Tibial nerve (tissue), 4 donors: Measurements from ENCODE around the gene OR4D1.

ENCODE experiments used
- EP300 ChIP-seq, 2 donors: sonication (generic); formaldehyde crosslinking; IDR thresholded peaks; one replicate each; pipeline ENCODE4 v1.6.1; 2017; ENCODE audit warnings: antibody characterized with exemption in 2 of 2, mild to moderate bottlenecking in 1 of 2
- POLR2A ChIP-seq, 2 donors: fragments of 450-650 bp; IDR thresholded peaks; one replicate each; pipeline ENCODE4 v1.6.1; 2017; ENCODE audit warnings: antibody characterized with exemption in 2 of 2, mild to moderate bottlenecking in 2 of 2, moderate library complexity in 2 of 2
- TF ChIP-seq, protein P1 (sequence below), 5 experiments: fragments of 200-600 bp in 3 of 5; fragments of 450-650 bp in 2 of 5; sonication (generic) in 3 of 5; IDR thresholded peaks; one replicate each; pipeline ENCODE4 v1.5.1; 2016 to 2019; ENCODE audit warnings: antibody characterized with exemption in 5 of 5, mild to moderate bottlenecking in 3 of 5, moderate library complexity in 2 of 5

- TF ChIP-seq EP300 (IDR thresholded peaks at IDR 0.05) (no peak), POLR2A (IDR thresholded peaks at IDR 0.05) (no peak)
- TF ChIP-seq, protein P1, sequence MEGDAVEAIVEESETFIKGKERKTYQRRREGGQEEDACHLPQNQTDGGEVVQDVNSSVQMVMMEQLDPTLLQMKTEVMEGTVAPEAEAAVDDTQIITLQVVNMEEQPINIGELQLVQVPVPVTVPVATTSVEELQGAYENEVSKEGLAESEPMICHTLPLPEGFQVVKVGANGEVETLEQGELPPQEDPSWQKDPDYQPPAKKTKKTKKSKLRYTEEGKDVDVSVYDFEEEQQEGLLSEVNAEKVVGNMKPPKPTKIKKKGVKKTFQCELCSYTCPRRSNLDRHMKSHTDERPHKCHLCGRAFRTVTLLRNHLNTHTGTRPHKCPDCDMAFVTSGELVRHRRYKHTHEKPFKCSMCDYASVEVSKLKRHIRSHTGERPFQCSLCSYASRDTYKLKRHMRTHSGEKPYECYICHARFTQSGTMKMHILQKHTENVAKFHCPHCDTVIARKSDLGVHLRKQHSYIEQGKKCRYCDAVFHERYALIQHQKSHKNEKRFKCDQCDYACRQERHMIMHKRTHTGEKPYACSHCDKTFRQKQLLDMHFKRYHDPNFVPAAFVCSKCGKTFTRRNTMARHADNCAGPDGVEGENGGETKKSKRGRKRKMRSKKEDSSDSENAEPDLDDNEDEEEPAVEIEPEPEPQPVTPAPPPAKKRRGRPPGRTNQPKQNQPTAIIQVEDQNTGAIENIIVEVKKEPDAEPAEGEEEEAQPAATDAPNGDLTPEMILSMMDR (IDR thresholded peaks at IDR 0.05) = no peak
Measured at GRCh38 chr17:58204796-58205195, 56.6 kb downstream of the OR4D1 start.
